CD14-positive monocyte (primary cell): ENCODE measurements around the gene RPL15. TPM values are rescaled to one million over a fixed set of nuclear protein-coding genes. Genes with fewer than 3 reads are reported as not detected.

ENCODE experiments used
- DNase-seq, 3 donors: peaks; one replicate each; pipeline ENCODE4 v3.0.0-alpha.2; 2011 to 2022
- H2AFZ ChIP-seq: 2 replicates; pipeline ENCODE4 v1.6.0; 2012; ENCODE audit warnings: mild to moderate bottlenecking, low read depth, low read length, inconsistent platforms; ENCODE audit not compliant: insufficient read depth, poor library complexity, severe bottlenecking
- H3K27ac ChIP-seq, 2 donors: 1 replicate in 1 of 2; 2 replicates in 1 of 2; pipeline ENCODE4 v1.5.1; 2012 to 2013; ENCODE audit warnings: low read length in 2 of 2, control low read depth in 1 of 2, inconsistent platforms in 1 of 2, low read depth in 1 of 2, mild to moderate bottlenecking in 1 of 2
- H3K27me3 ChIP-seq, 2 donors: one replicate each; pipeline versions ENCODE4 v1.6.0 to v1.6.1; 2011 to 2013; ENCODE audit warnings: low read length in 2 of 2; ENCODE audit not compliant: control insufficient read depth in 2 of 2, insufficient read depth in 2 of 2
- H3K36me3 ChIP-seq, 2 donors: replicated peaks in 1 of 2; 1 replicate in 1 of 2; 2 replicates in 1 of 2; pipeline versions ENCODE4 v1.5.1 to v1.6.1; 2012 to 2013; ENCODE audit warnings: low read length in 2 of 2, control low read depth in 1 of 2, inconsistent platforms in 1 of 2, mild to moderate bottlenecking in 1 of 2; ENCODE audit not compliant: insufficient read depth in 2 of 2, control insufficient read depth in 1 of 2
- H3K4me1 ChIP-seq, 2 donors: 1 replicate in 1 of 2; 2 replicates in 1 of 2; pipeline versions ENCODE4 v1.5.1 to v1.6.1; 2012 to 2013; ENCODE audit warnings: low read length in 2 of 2, control low read depth in 1 of 2, inconsistent platforms in 1 of 2, mild to moderate bottlenecking in 1 of 2, moderate library complexity in 1 of 2; ENCODE audit not compliant: insufficient read depth in 2 of 2, control insufficient read depth in 1 of 2
- H3K4me2 ChIP-seq: replicated peaks from 2 replicates; pipeline ENCODE3; 2012; ENCODE audit warnings: low read length, moderate library complexity, mild to moderate bottlenecking; ENCODE audit not compliant: poor library complexity, severe bottlenecking; ENCODE audit errors: extremely low read depth
- H3K4me3 ChIP-seq, 3 experiments: fragments of 200-600 bp in 1 of 3; sonication (generic) in 1 of 3; replicated peaks in 1 of 3; 1 replicate in 2 of 3; 2 replicates in 1 of 3; pipeline ENCODE4 v1.5.1; 2011 to 2013; ENCODE audit warnings: low read length in 3 of 3, mild to moderate bottlenecking in 3 of 3, control low read depth in 2 of 3, low read depth in 2 of 3, inconsistent platforms in 1 of 3, moderate library complexity in 1 of 3
- H3K79me2 ChIP-seq: 2 replicates; pipeline ENCODE4 v1.6.0; 2012; ENCODE audit warnings: mild to moderate bottlenecking, control low read depth, inconsistent platforms, low read length, moderate library complexity; ENCODE audit not compliant: insufficient read depth
- H3K9ac ChIP-seq: 2 replicates; pipeline ENCODE4 v1.6.0; 2017; ENCODE audit warnings: low read length, mild to moderate bottlenecking; ENCODE audit not compliant: insufficient read depth, poor library complexity, severe bottlenecking
- H3K9me3 ChIP-seq, 2 donors: replicated peaks in 1 of 2; 1 replicate in 1 of 2; 2 replicates in 1 of 2; pipeline versions ENCODE4 v1.5.1 to v1.6.1; 2012 to 2013; ENCODE audit warnings: low read length in 2 of 2, control low read depth in 1 of 2; ENCODE audit not compliant: control insufficient read depth in 1 of 2, insufficient read depth in 1 of 2
- H4K20me1 ChIP-seq: 2 replicates; pipeline ENCODE4 v1.6.0; 2012; ENCODE audit warnings: mild to moderate bottlenecking, low read length, control low read depth, moderate library complexity; ENCODE audit not compliant: insufficient read depth
- H3K27ac Mint-ChIP-seq, 7 donors: one replicate each; pipeline ENCODE4 v1.8.0; 2020; ENCODE audit warnings: mild to moderate bottlenecking in 7 of 7, mixed read lengths in 7 of 7, moderate library complexity in 6 of 7, inconsistent platforms in 2 of 7
- H3K27me3 Mint-ChIP-seq, 3 donors: one replicate each; pipeline ENCODE4 v1.8.0; 2021 to 2022; ENCODE audit warnings: low read depth in 3 of 3, mild to moderate bottlenecking in 3 of 3, mixed read lengths in 3 of 3, moderate library complexity in 3 of 3, inconsistent platforms in 1 of 3
- H3K36me3 Mint-ChIP-seq, 2 donors: one replicate each; pipeline ENCODE4 v1.8.0; 2020; ENCODE audit warnings: mixed read lengths in 2 of 2, inconsistent platforms in 1 of 2, mild to moderate bottlenecking in 1 of 2
- H3K4me1 Mint-ChIP-seq: one replicate; pipeline ENCODE4 v1.8.0; 2020; ENCODE audit warnings: mild to moderate bottlenecking, mixed read lengths
- H3K4me3 Mint-ChIP-seq, 2 donors: one replicate each; pipeline ENCODE4 v1.8.0; 2020; ENCODE audit warnings: mild to moderate bottlenecking in 2 of 2, mixed read lengths in 2 of 2, moderate library complexity in 1 of 2
- H3K9me3 Mint-ChIP-seq, 7 donors: one replicate each; pipeline ENCODE4 v1.8.0; 2020 to 2022; ENCODE audit warnings: mixed read lengths in 7 of 7, mild to moderate bottlenecking in 6 of 7, moderate library complexity in 6 of 7, inconsistent platforms in 2 of 7
- CTCF ChIP-seq: fragments of 200-600 bp; IDR thresholded peaks from one replicate; pipeline ENCODE4 v1.8.0; 2022; ENCODE audit warnings: antibody characterized with exemption, mild to moderate bottlenecking
- WGBS: methylation state at CpG from one replicate; pipeline ENCODE4 v1.1.5; 2013; ENCODE audit warnings: missing lambda C conversion rate; ENCODE audit not compliant: insufficient coverage; 5-methylcytosine and 5-hydroxymethylcytosine counted together
- intact Hi-C, 2 donors: fragments of 100-400 bp; cut with micrococcal nuclease; formaldehyde crosslinking; loops; one replicate each; pipeline versions ENCODE4 v1.15.0 to v1.15.1; 2023
- polyA plus RNA-seq, 3 donors: library from polyadenylated mRNA; depleted of rRNA in 1 of 3; unstranded in 2 of 3; stranded (reverse) in 1 of 3; fragments of 300-500 nt in 2 of 3; fragments of >200 nt in 1 of 3; fragmentation: Illumina TruSeq in 2 of 3; gene quantifications; 1 replicate in 2 of 3; 2 replicates in 1 of 3; pipeline ENCODE4 v1.2.3, GENCODE V29; 2012 to 2021

Gene RPL15
- polyA plus RNA-seq, 3 donors: 2,510 to 3,161 (median 2,781) TPM

- peaks cover 0 to 6% of the 10 kb centered on the region in 2 donors for H3K36me3 ChIP-seq
- no peak overlapping the region for H2AFZ ChIP-seq
- H3K9me3 Mint-ChIP-seq: no peaks in the 10 kb centered on the region
- no peak overlapping the region for H3K4me3 Mint-ChIP-seq
- peaks cover 73% of the 10 kb centered on the region for H4K20me1 ChIP-seq
- no peak overlapping the region for H3K4me3 ChIP-seq
- no peak overlapping the region for H3K4me2 ChIP-seq
- H3K9me3 ChIP-seq: no peaks in the 10 kb centered on the region
- H3K27me3 ChIP-seq: no peaks in the 10 kb centered on the region
- intact Hi-C loops: no loop called here
- H3K4me1 ChIP-seq: peaks cover 10 to 11% of the 10 kb centered on the region in 2 donors
- no peak for TF ChIP-seq CTCF
- H3K27ac ChIP-seq: no peak overlapping the region
- H3K4me1 Mint-ChIP-seq: peaks cover 26% of the 10 kb centered on the region
- H3K27ac Mint-ChIP-seq: no peak overlapping the region
- H3K27me3 Mint-ChIP-seq: peaks cover 0 to 6% (median 1%) of the 10 kb centered on the region in 3 donors
- H3K36me3 Mint-ChIP-seq: peaks cover 3 to 9% of the 10 kb centered on the region in 2 donors
- H3K79me2 ChIP-seq: peaks cover 41% of the 10 kb centered on the region
- 100% methylated on average over 1 of the region's 4 CpGs for WGBS
- DNase-seq: no peak
- H3K9ac ChIP-seq: no peak overlapping the region
Measured at GRCh38 chr3:23875113-23875725, 41.7 kb upstream of the RPL15 start.

GRCh38 chr3:23876923-23877322 lies 40.0 kb upstream of the RPL15 start:
- Mint-ChIP-seq H3K9me3 (peaks cover 1 to 6% (median 4%) of the 10 kb centered on the region in 7 donors), H3K4me1 (peaks cover 40% of the 10 kb centered on the region), H3K27ac (peak overlapping the region in 2 of 7 donors; percentile 22 to 74), H3K36me3 (peaks cover 10 to 16% of the 10 kb centered on the region in 2 donors), H3K4me3 (no peak overlapping the region), H3K27me3 (peaks cover 0 to 6% (median 1%) of the 10 kb centered on the region in 3 donors)
- H3K4me1 ChIP-seq: peaks cover 10 to 11% of the 10 kb centered on the region in 2 donors
- H3K79me2 ChIP-seq: peaks cover 44% of the 10 kb centered on the region
- H4K20me1 ChIP-seq: peaks cover 87% of the 10 kb centered on the region
- H3K36me3 ChIP-seq: peaks cover 0 to 11% of the 10 kb centered on the region in 2 donors
- no peak overlapping the region for H3K4me3 ChIP-seq
- peak overlapping the region in 1 of 2 donors; percentile 36 for H3K27ac ChIP-seq
- no CpG with 5 or more reads among the region's 2 CpGs for WGBS
- H2AFZ ChIP-seq: no peak overlapping the region
- no peak for TF ChIP-seq CTCF
- no peak for DNase-seq
- H3K9me3 ChIP-seq: peaks cover 0 to 2% of the 10 kb centered on the region in 2 donors
- no peak overlapping the region for H3K4me2 ChIP-seq
- no peak overlapping the region for H3K9ac ChIP-seq
- no peaks in the 10 kb centered on the region for H3K27me3 ChIP-seq
- intact Hi-C loops: no loop called here
